GM12878 (cell line): ENCODE results near the gene HPSE. TPM values are rescaled to one million over a fixed set of nuclear protein-coding genes. Genes with fewer than 3 reads are reported as not detected.

ENCODE experiments used
- ATAC-seq: fragments of 200-7000 bp; cut with Tn5 transposase; 3 replicates; pipeline ENCODE4 v1.9.1; 2020; ENCODE audit warnings: mild to moderate bottlenecking, moderate library complexity
- BruUV-seq: library from RNA; stranded (reverse); fragments of 400-500 nt; replicated peaks from 2 replicates; lab custom pipeline; 2021; lab: Mats Ljungman, UMichigan
- CTCF ChIA-PET: fragments of 300-600 bp; sonication (Branson Sonifier 250); formaldehyde crosslinking; extraction: SDS; loops from one replicate; lab custom pipeline; 2021; ENCODE audit warnings: inconsistent platforms; lab: Yijun Ruan, JAX
- POLR2A ChIA-PET: fragments of 350-600 bp; formaldehyde crosslinking; extraction: SDS; loops from one replicate; lab custom pipeline; 2021; ENCODE audit warnings: inconsistent platforms; lab: Charles Lee
- RAD21 ChIA-PET: fragments of 300-600 bp; sonication (Branson Sonifier 250); formaldehyde crosslinking; loops from one replicate; lab custom pipeline; 2023; ENCODE audit warnings: antibody characterized with exemption; ENCODE audit not compliant: unreplicated experiment; lab: Charles Lee
- SMC1A ChIA-PET: fragments of 300-600 bp; sonication (Branson Sonifier 250); formaldehyde crosslinking; loops from one replicate; lab custom pipeline; 2023; ENCODE audit not compliant: unreplicated experiment, uncharacterized antibody; lab: Charles Lee
- DNase-seq: peaks from one replicate; pipeline ENCODE4 v3.0.0-alpha.2; 2011; ENCODE audit warnings: low read depth, low spot score
- FAIRE-seq: peaks from 3 replicates; lab custom pipeline; 2011; peaks lifted over from hg19 to GRCh38; lab: Jason Lieb, UNC
- H2AFZ ChIP-seq: 2 replicates; pipeline ENCODE4 v1.6.0; 2011; ENCODE audit warnings: low read depth, low read length, control low read depth; ENCODE audit not compliant: control insufficient read depth
- H3K27ac ChIP-seq: 2 replicates; pipeline ENCODE4 v1.5.1; 2011; ENCODE audit warnings: control low read depth; ENCODE audit not compliant: control insufficient read depth, insufficient read depth
- H3K27me3 ChIP-seq, 2 experiments: replicated peaks in 1 of 2; 2 replicates each; pipeline versions ENCODE4 v1.6.0 to v1.6.1; 2011; ENCODE audit warnings: low read length in 1 of 2; ENCODE audit not compliant: control insufficient read depth in 2 of 2, insufficient read depth in 2 of 2
- H3K36me3 ChIP-seq, 2 experiments: 2 replicates each; pipeline ENCODE4 v1.5.1; 2011; ENCODE audit warnings: low read length in 1 of 2; ENCODE audit not compliant: control insufficient read depth in 2 of 2, insufficient read depth in 2 of 2
- H3K4me1 ChIP-seq: 2 replicates; pipeline ENCODE4 v1.6.1; 2011; ENCODE audit warnings: mild to moderate bottlenecking, low read length, moderate library complexity, mixed read lengths; ENCODE audit not compliant: control insufficient read depth, insufficient read depth
- H3K4me2 ChIP-seq: 2 replicates; pipeline ENCODE4 v1.6.0; 2011; ENCODE audit warnings: control low read depth; ENCODE audit not compliant: control insufficient read depth, insufficient read depth
- H3K4me3 ChIP-seq: fragments of 200-600 bp; sonication (generic); 2 replicates; pipeline ENCODE4 v1.5.1; 2016
- H3K79me2 ChIP-seq: 2 replicates; pipeline ENCODE4 v1.6.0; 2011; ENCODE audit warnings: low read length; ENCODE audit not compliant: control insufficient read depth, insufficient read depth
- H3K9ac ChIP-seq: 2 replicates; pipeline ENCODE4 v1.8.0; 2011; ENCODE audit warnings: low read length, control low read depth, mixed read lengths; ENCODE audit not compliant: control insufficient read depth, insufficient read depth
- H3K9me3 ChIP-seq: replicated peaks from 3 replicates; pipeline ENCODE4 v1.5.1; 2011; ENCODE audit warnings: mild to moderate bottlenecking, low read length; ENCODE audit not compliant: control insufficient read depth, insufficient read depth
- H4K20me1 ChIP-seq: 2 replicates; pipeline ENCODE4 v1.6.0; 2011; ENCODE audit not compliant: control insufficient read depth, insufficient read depth
- E2F8 ChIP-seq: fragments of 450-650 bp; IDR thresholded peaks from 2 replicates; pipeline ENCODE4 v1.6.1; 2018; ENCODE audit warnings: mild to moderate bottlenecking, low read depth, moderate library complexity; ENCODE audit not compliant: partially characterized antibody
- IRF4 ChIP-seq: IDR thresholded peaks from 2 replicates; pipeline ENCODE4 v1.6.1; 2011; ENCODE audit warnings: low read depth, low read length
- LARP7 ChIP-seq: fragments of 450-650 bp; IDR thresholded peaks from 2 replicates; pipeline ENCODE4 v1.6.1; 2017; ENCODE audit warnings: mild to moderate bottlenecking
- MTA3 ChIP-seq: IDR thresholded peaks from 2 replicates; pipeline ENCODE4 v1.6.1; 2012; ENCODE audit warnings: low read length, inconsistent platforms, borderline replicate concordance
- PAX5 ChIP-seq: IDR thresholded peaks from 2 replicates; pipeline ENCODE4 v1.6.1; 2011; ENCODE audit warnings: low read depth, low read length, borderline replicate concordance
- PML ChIP-seq: IDR thresholded peaks from 2 replicates; pipeline ENCODE4 v1.6.1; 2012; ENCODE audit warnings: low read length, inconsistent platforms
- TCF3 ChIP-seq: IDR thresholded peaks from 2 replicates; pipeline ENCODE4 v1.6.1; 2012; ENCODE audit warnings: low read depth, mild to moderate bottlenecking, low read length, borderline replicate concordance; ENCODE audit not compliant: insufficient read depth
- USF1 ChIP-seq: IDR thresholded peaks from 2 replicates; pipeline ENCODE4 v1.6.1; 2011; ENCODE audit warnings: borderline replicate concordance, low read depth, mild to moderate bottlenecking, moderate library complexity, mixed read lengths, low read length; ENCODE audit not compliant: insufficient read depth; ENCODE audit errors: extremely low read length
- ZBTB33 ChIP-seq: fragments of 450-650 bp; IDR thresholded peaks from 2 replicates; pipeline ENCODE4 v1.6.1; 2017; ENCODE audit warnings: mild to moderate bottlenecking
- ZNF687 ChIP-seq: fragments of 450-650 bp; IDR thresholded peaks from 2 replicates; pipeline ENCODE4 v1.6.1; 2017; ENCODE audit warnings: mild to moderate bottlenecking, moderate library complexity
- WGBS: methylation state at CpG from one replicate; pipeline ENCODE4 v1.1.6; 2016; ENCODE audit warnings: low lambda C conversion rate; ENCODE audit not compliant: insufficient replicate concordance, insufficient coverage; ENCODE audit errors: missing lambda C conversion rate; 5-methylcytosine and 5-hydroxymethylcytosine counted together
- in situ Hi-C: fragments of 300-500 bp; cut with MboI; formaldehyde crosslinking; loops from 9 replicates; pipeline ENCODE4 v1.14.3; 2018; ENCODE audit warnings: mixed read lengths
- intact Hi-C: fragments of 100-400 bp; cut with micrococcal nuclease; formaldehyde crosslinking; loops from one replicate; pipeline ENCODE4 v1.14.2; 2022; ENCODE audit not compliant: unreplicated experiment
- polyA plus RNA-seq, 11 experiments: library from polyadenylated mRNA; depleted of rRNA in 4 of 11; unstranded in 6 of 11; stranded (reverse) in 5 of 11; fragments of >200 nt; fragmentation: Nextera tagmentation in 4 of 11; fragmentation: Illumina TruSeq in 1 of 11; extraction: Ambion mirVana in 4 of 11; extraction: Trizol in 1 of 11; gene quantifications; 1 replicate in 1 of 11; 2 replicates in 10 of 11; pipeline versions ENCODE4 v1.2.1 to v1.2.3, GENCODE V29; 2011 to 2016; ENCODE audit warnings: inconsistent platforms in 2 of 11, missing spikeins in 2 of 11, low read depth in 1 of 11
- total RNA-seq, 4 experiments: library from RNA; depleted of rRNA in 3 of 4; stranded (reverse); fragments of >200 nt in 3 of 4; fragmentation: Illumina TruSeq in 1 of 4; extraction: Trizol in 1 of 4; gene quantifications; 2 replicates each; pipeline versions ENCODE4 v1.2.1 to v1.2.3, GENCODE V29; 2013 to 2021

The HPSE gene
- total and polyA plus RNA-seq, 10 of the 15 experiments (the other 5 are each of a cell fraction or from before 2014, with no cell fraction given): 0.16 to 0.89 (median 0.58) TPM

- Histone ChIP-seq H3K9me3 (no peaks in the 10 kb centered on the region), H3K27me3 (no peaks in the 10 kb centered on the region), H3K4me3 (no peak overlapping the region), H3K4me2 (no peak overlapping the region), H3K9ac (no peak overlapping the region), H3K27ac (no peak overlapping the region), H3K4me1 (no peaks in the 10 kb centered on the region), H3K36me3 (no peaks in the 10 kb centered on the region), H4K20me1 (no peaks in the 10 kb centered on the region), H3K79me2 (no peaks in the 10 kb centered on the region), H2AFZ (no peak overlapping the region; the same call in 1 of the 2 replicates)
- in situ Hi-C loops (no loop called here), intact Hi-C loops (loop anchor here (5.0 kb wide), 2 partner anchors 81 to 281 kb away; no protein-coding TSS in a partner anchor)
- POLR2A ChIA-PET: interaction anchor here (0.7 kb wide), 1 partner anchor 20 kb away, joined by 3 read pairs; no protein-coding TSS in a partner anchor
- no peak for ATAC-seq
- CTCF ChIA-PET: interaction anchor here (0.6 to 1.8 kb wide), 8 partner anchors 9 to 280 kb away, joined by 3 to 6 read pairs (median 4); no protein-coding TSS in a partner anchor
- RAD21 ChIA-PET: interaction anchor here (0.8 kb wide), 1 partner anchor 278 kb away, joined by 3 read pairs; no protein-coding TSS in a partner anchor
- SMC1A ChIA-PET: interaction anchor here (0.6 to 1.3 kb wide), 4 partner anchors 11 to 545 kb away, joined by 3 to 5 read pairs (median 4); no protein-coding TSS in a partner anchor
- DNase-seq: no peak
- no peak for FAIRE-seq
- BruUV-seq: no TSS peak
- 70% methylated on average over 7 of the region's 7 CpGs for WGBS
- no peak for TF ChIP-seq ZNF687
- no peak for TF ChIP-seq MTA3
- TF ChIP-seq TCF3: no peak
- TF ChIP-seq IRF4: no peak
- TF ChIP-seq PML: no peak
- TF ChIP-seq E2F8: no peak
- TF ChIP-seq USF1: no peak
- no peak for TF ChIP-seq ZBTB33
- TF ChIP-seq PAX5: no peak
- TF ChIP-seq LARP7: no peak
Measured at GRCh38 chr4:83361416-83362103, 26.9 kb upstream of the HPSE start.
